A549 treated with GW870086 at 1 μM for 4 hours (cell line): ENCODE data around the gene RPRML. TPM values are rescaled to one million over a fixed set of nuclear protein-coding genes. Genes with fewer than 3 reads are reported as not detected.

ENCODE experiments used
- total RNA-seq: library from RNA; stranded (reverse); fragments of 200-300 nt; extraction: Qiagen RNA extraction; gene quantifications from 5 replicates; pipeline ENCODE4 v1.2.3, GENCODE V29; 2022; ENCODE audit warnings: low read depth

RPRML gene
- 0.34 to 1.1 TPM (median 0.78 TPM) in 5 replicates for total RNA-seq

GRCh38 chr17:46979147-46979863 is at the start of gene RPRML:
RPRML (minus strand) TSS chr17:46979253; CDS start chr17:46979007, 246 bp downstream.

Other genes with a start within 250 kb of the RPRML start
- gene WNT3, start 160.6 kb downstream of the RPRML start, total RNA-seq: 3.8 to 4.7 TPM (median 4.2 TPM) in 5 replicates
- gene WNT9B, start 127.7 kb downstream of the RPRML start, total RNA-seq: not detected in 5 replicates
- gene GOSR2, start 56.1 kb downstream of the RPRML start, total RNA-seq: 34.5 to 41.6 TPM (median 41.4 TPM) in 5 replicates
- 61.0 to 82.5 TPM (median 79.6 TPM) in 5 replicates for gene CDC27, start 210.0 kb upstream of the RPRML start, total RNA-seq
- gene MYL4, start 230.1 kb upstream of the RPRML start, total RNA-seq: 0.16 TPM in 1 of 5 replicates, not detected in the others